Small intestine (tissue), 7 donors: ENCODE data around the gene ZNF804B. TPM values are rescaled to one million over a fixed set of nuclear protein-coding genes. Genes with fewer than 3 reads are reported as not detected.

Source experiments
- DNase-seq, 2 donors: peaks; one replicate each; pipeline versions ENCODE4 v3.0.0 to v3.0.0-alpha.2; 2013
- FAIRE-seq: peaks from 2 replicates; lab custom pipeline; 2012; peaks lifted over from hg19 to GRCh38; lab: Jason Lieb, UNC
- H3K27ac ChIP-seq, 3 donors: one replicate each; pipeline ENCODE4 v1.5.1; 2013; ENCODE audit warnings: low read length in 2 of 3, mild to moderate bottlenecking in 2 of 3, control low read depth in 1 of 3, inconsistent platforms in 1 of 3, low read depth in 1 of 3, moderate library complexity in 1 of 3
- H3K27me3 ChIP-seq, 3 donors: one replicate each; pipeline ENCODE4 v1.6.1; 2013; ENCODE audit warnings: low read length in 3 of 3, inconsistent platforms in 1 of 3; ENCODE audit not compliant: control insufficient read depth in 3 of 3, insufficient read depth in 3 of 3
- H3K36me3 ChIP-seq, 3 donors: one replicate each; pipeline ENCODE4 v1.6.1; 2013; ENCODE audit warnings: low read length in 3 of 3, inconsistent platforms in 1 of 3, low read depth in 1 of 3, mild to moderate bottlenecking in 1 of 3, moderate library complexity in 1 of 3; ENCODE audit not compliant: control insufficient read depth in 3 of 3, insufficient read depth in 2 of 3
- H3K4me1 ChIP-seq, 3 donors: one replicate each; pipeline ENCODE4 v1.6.1; 2013; ENCODE audit warnings: low read length in 2 of 3, inconsistent platforms in 1 of 3, low read depth in 1 of 3, mild to moderate bottlenecking in 1 of 3, moderate library complexity in 1 of 3; ENCODE audit not compliant: control insufficient read depth in 3 of 3, insufficient read depth in 2 of 3
- H3K4me3 ChIP-seq, 3 donors: one replicate each; pipeline ENCODE4 v1.5.1; 2013; ENCODE audit warnings: low read length in 3 of 3, control low read depth in 1 of 3, inconsistent platforms in 1 of 3, low read depth in 1 of 3, mild to moderate bottlenecking in 1 of 3, moderate library complexity in 1 of 3
- H3K9me3 ChIP-seq, 2 donors: one replicate each; pipeline ENCODE4 v1.6.1; 2013; ENCODE audit warnings: low read depth in 1 of 2, low read length in 1 of 2; ENCODE audit not compliant: control insufficient read depth in 2 of 2, insufficient read depth in 1 of 2
- WGBS, 3 donors: extraction: QIAGEN DNeasy Blood & Tissue Kit; methylation state at CpG; one replicate each; pipeline ENCODE4 v1.1.7; 2013; 5-methylcytosine and 5-hydroxymethylcytosine counted together
- polyA plus RNA-seq, 4 donors: library from polyadenylated mRNA; stranded (reverse) in 3 of 4; unstranded in 1 of 4; fragments of 200-250 nt in 3 of 4; fragments of 120-200 nt in 1 of 4; gene quantifications; one replicate each; pipeline versions ENCODE4 v1.2.1 to v1.2.3, GENCODE V29; 2013
- donor health status: healthy with polysubstance abuse.
- donor health status: control.
- donor health status: control.
- donor health status: Bipolar disorder and iron deficiency.
- donor health status: healthy.

The ZNF804B gene
- polyA plus RNA-seq, 4 donors: 0.03 to 0.12 TPM; not detected in 2

- WGBS, 3 donors: 62 to 72% (median 67%) methylated on average over 4 of the region's 4 CpGs
- H3K36me3 ChIP-seq: no peaks in the 10 kb centered on the region
- H3K27me3 ChIP-seq: no peaks in the 10 kb centered on the region
- H3K4me1 ChIP-seq: no peaks in the 10 kb centered on the region
- H3K9me3 ChIP-seq: no peaks in the 10 kb centered on the region
- no peak overlapping the region for H3K4me3 ChIP-seq
- DNase-seq (no peak), FAIRE-seq (no peak)
- no peak overlapping the region for H3K27ac ChIP-seq
Measured at GRCh38 chr7:88919478-88920131, 160.1 kb downstream of the ZNF804B start.

GRCh38 chr7:88922944-88923343, 163.4 kb downstream of the ZNF804B start:
- Histone ChIP-seq H3K27me3 (no peaks in the 10 kb centered on the region), H3K4me3 (no peak overlapping the region), H3K4me1 (no peaks in the 10 kb centered on the region), H3K36me3 (no peaks in the 10 kb centered on the region), H3K27ac (no peak overlapping the region), H3K9me3 (no peaks in the 10 kb centered on the region)
- DNase-seq (no peak), FAIRE-seq (no peak)
- 48 to 68% (median 49%) methylated on average over 2 of the region's 2 CpGs for WGBS, 3 donors

GRCh38 chr7:88928276-88928675, 168.8 kb downstream of the ZNF804B start:
- Histone ChIP-seq H3K27ac (no peak overlapping the region), H3K27me3 (no peaks in the 10 kb centered on the region), H3K9me3 (no peaks in the 10 kb centered on the region), H3K36me3 (no peaks in the 10 kb centered on the region), H3K4me1 (no peaks in the 10 kb centered on the region), H3K4me3 (no peak overlapping the region)
- FAIRE-seq: no peak
- DNase-seq: no peak

GRCh38 chr7:88929719-88930118, 170.2 kb downstream of the ZNF804B start:
- no peaks in the 10 kb centered on the region for H3K27me3 ChIP-seq
- WGBS, 3 donors: 78 to 87% (median 78%) methylated on average over 3 of the region's 3 CpGs
- no peaks in the 10 kb centered on the region for H3K4me1 ChIP-seq
- H3K4me3 ChIP-seq: no peak overlapping the region
- peak; percentile 33 for FAIRE-seq
- H3K27ac ChIP-seq: no peak overlapping the region
- H3K9me3 ChIP-seq: no peaks in the 10 kb centered on the region
- no peaks in the 10 kb centered on the region for H3K36me3 ChIP-seq
- DNase-seq: no peak

- Histone ChIP-seq H3K27me3 (no peaks in the 10 kb centered on the region), H3K27ac (no peak overlapping the region), H3K4me3 (no peak overlapping the region), H3K9me3 (no peaks in the 10 kb centered on the region), H3K36me3 (no peaks in the 10 kb centered on the region), H3K4me1 (no peaks in the 10 kb centered on the region)
- DNase-seq: no peak
- WGBS, 3 donors: 79 to 89% (median 82%) methylated on average over 5 of the region's 5 CpGs
- no peak for FAIRE-seq
Measured at GRCh38 chr7:88933285-88933684, 173.8 kb downstream of the ZNF804B start.

GRCh38 chr7:88942815-88943501, 183.5 kb downstream of the ZNF804B start:
- Histone ChIP-seq H3K9me3 (no peaks in the 10 kb centered on the region), H3K27me3 (no peaks in the 10 kb centered on the region), H3K27ac (no peak overlapping the region), H3K4me1 (no peaks in the 10 kb centered on the region), H3K4me3 (no peak overlapping the region), H3K36me3 (no peaks in the 10 kb centered on the region)
- FAIRE-seq: no peak
- 85 to 91% (median 86%) methylated on average over 2 of the region's 2 CpGs for WGBS, 3 donors
- no peak for DNase-seq

- no peak for FAIRE-seq
- 76 to 89% (median 76%) methylated on average over 1 of the region's 1 CpG for WGBS, 3 donors
Measured at GRCh38 chr7:88951826-88952225, 192.3 kb downstream of the ZNF804B start.

GRCh38 chr7:88964418-88964817, 204.9 kb downstream of the ZNF804B start:
- no peak for DNase-seq

More at GRCh38 chr7:88951826-88952225, 192.3 kb downstream of the ZNF804B start:
- H3K4me3 ChIP-seq: no peak overlapping the region
- H3K27ac ChIP-seq: no peak overlapping the region
- no peaks in the 10 kb centered on the region for H3K36me3 ChIP-seq
- no peaks in the 10 kb centered on the region for H3K4me1 ChIP-seq
- H3K27me3 ChIP-seq: no peaks in the 10 kb centered on the region
- no peaks in the 10 kb centered on the region for H3K9me3 ChIP-seq
- DNase-seq: no peak

More at GRCh38 chr7:88964418-88964817, 204.9 kb downstream of the ZNF804B start:
- Histone ChIP-seq H3K9me3 (no peaks in the 10 kb centered on the region), H3K27me3 (no peaks in the 10 kb centered on the region), H3K4me1 (no peaks in the 10 kb centered on the region), H3K36me3 (no peaks in the 10 kb centered on the region), H3K27ac (no peak overlapping the region), H3K4me3 (no peak overlapping the region)
- FAIRE-seq: no peak
